ENCODE data around the gene PRSS22.

DNA sequence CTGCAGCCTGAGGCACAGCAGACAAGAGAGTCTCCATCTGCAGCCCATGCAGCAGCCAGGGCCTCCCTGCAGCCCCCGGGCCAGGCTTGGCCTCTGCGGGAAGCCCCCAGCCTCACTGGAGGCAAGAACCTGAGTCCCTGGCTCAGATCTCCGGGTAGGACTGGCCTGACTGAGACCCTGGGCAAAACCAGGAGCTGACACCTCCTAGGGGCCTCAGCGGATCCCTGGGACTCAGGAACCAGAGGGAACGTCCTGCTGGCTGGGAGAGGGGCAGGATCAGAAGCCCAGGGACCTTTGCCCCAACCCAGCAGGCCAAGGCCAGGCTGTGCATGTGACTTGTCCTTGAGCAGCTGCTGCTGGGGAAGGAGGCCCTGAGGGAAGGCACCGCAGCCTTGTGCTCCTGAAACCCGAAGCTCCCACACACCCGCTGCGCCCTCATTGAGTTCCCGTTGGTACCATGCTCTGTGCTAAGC, 42.6 kb downstream of the PRSS22 start:
- TF ChIP-seq, protein P1, sequence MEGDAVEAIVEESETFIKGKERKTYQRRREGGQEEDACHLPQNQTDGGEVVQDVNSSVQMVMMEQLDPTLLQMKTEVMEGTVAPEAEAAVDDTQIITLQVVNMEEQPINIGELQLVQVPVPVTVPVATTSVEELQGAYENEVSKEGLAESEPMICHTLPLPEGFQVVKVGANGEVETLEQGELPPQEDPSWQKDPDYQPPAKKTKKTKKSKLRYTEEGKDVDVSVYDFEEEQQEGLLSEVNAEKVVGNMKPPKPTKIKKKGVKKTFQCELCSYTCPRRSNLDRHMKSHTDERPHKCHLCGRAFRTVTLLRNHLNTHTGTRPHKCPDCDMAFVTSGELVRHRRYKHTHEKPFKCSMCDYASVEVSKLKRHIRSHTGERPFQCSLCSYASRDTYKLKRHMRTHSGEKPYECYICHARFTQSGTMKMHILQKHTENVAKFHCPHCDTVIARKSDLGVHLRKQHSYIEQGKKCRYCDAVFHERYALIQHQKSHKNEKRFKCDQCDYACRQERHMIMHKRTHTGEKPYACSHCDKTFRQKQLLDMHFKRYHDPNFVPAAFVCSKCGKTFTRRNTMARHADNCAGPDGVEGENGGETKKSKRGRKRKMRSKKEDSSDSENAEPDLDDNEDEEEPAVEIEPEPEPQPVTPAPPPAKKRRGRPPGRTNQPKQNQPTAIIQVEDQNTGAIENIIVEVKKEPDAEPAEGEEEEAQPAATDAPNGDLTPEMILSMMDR (conservative IDR thresholded peaks at IDR 0.05; ENCODE audit: low read length) = no peak
- no peak for TF ChIP-seq EZH2phosphoT487 (IDR thresholded peaks at IDR 0.05; ENCODE audit: borderline replicate concordance, low read depth, low read length)
